GM18867 (cell line): Measurements from ENCODE around the gene MAGEB3.

Source experiments
- ATAC-seq: cut with Tn5 transposase; IDR thresholded peaks from one replicate; pipeline ENCODE4 v1.9.1; 2021; ENCODE audit warnings: mild to moderate bottlenecking, moderate library complexity; ENCODE audit not compliant: unreplicated experiment

The MAGEB3 gene

GRCh38 chrX:30275498-30275897 is 45.0 kb downstream of the MAGEB3 start:
- ATAC-seq, result no peak

DNA sequence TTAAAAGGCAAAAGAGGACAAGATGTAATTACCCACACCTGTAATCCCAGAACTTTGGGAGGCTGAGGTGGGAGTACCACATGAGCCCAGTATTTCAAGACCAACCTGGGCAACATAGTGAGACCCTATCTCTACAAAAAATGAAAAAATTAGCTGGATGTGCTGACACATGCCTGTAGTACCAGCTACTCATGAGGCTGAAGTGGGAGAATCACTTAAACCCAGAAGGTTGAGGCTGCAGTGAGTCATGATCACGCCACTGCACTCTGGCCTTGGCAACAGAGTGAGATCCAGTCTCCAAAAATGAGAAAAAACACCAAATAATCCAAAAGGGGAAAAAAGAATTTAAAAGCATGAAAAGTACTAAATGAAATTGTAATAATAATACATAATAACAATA is 47.9 kb downstream of the MAGEB3 start:
- no peak for ATAC-seq

GRCh38 chrX:30280428-30280827 is 50.0 kb downstream of the MAGEB3 start:
- ATAC-seq, result no peak

DNA sequence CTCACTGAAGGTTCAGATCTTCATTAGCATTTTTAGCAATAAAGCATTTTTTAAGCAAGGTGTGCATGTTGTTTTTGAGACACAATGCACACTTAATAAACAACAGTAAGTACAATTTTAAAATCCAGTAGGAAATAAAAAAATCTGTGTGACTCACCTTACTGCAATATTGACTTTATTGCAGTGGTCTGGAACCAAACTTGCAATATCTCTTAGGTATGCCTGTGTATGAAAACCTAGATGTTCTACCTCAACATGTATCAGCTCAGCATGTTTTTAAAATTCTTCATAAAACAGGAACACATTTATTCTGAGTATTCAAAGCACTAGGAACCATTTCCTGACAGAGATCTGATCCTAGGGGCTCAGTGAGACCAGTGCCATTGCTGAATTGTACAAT is 52.1 kb downstream of the MAGEB3 start:
- ATAC-seq, result no peak

DNA sequence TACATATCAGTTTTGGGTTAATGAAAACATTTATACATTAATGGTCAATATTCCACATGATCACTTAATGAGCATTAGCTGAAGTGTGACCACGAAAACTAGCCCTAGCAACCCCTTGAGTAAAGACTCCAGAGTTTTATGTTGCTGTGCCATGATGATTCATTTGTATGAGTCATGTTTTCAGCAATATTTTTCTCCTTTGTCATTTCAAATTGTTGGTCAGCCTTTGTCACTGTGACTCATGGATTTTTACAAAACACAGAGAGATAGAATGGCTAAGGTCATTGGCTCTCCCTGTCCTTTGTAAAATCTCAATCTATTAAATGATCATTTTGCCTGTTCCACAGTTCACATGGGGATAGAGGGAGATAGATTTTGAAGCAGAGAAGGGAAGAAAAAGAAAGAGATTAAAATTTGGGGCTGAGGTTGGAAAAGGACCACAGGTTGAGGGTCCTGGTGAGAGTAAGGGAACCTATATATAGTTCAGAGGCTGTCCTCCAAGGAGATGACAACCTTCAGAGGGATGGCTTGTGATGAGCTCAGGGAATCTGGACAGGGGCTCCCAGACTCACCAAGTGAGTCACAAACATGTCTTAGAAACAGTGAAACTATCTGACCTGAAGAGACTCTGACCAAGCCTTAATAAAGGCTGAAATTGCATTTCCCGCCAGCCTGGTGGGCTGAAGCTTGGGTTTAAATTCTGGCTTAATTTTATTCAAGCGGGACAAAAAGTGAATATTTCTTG is 53.2 kb downstream of the MAGEB3 start:
- ATAC-seq, result no peak
